Right atrium auricular region (tissue), 2 donors: ENCODE results near the gene MYO1D. TPM values are rescaled to one million over a fixed set of nuclear protein-coding genes. Genes with fewer than 3 reads are reported as not detected.
"Not testable (repeated sequence)": the region's sequence is repeated elsewhere in the genome, so short reads cannot be mapped to it uniquely, and the experiment has no call there.

Source experiments
- DNase-seq: peaks from one replicate; pipeline ENCODE4 v3.0.0-alpha.2; 2019; ENCODE audit warnings: low spot score
- H3K27ac ChIP-seq, 2 donors: fragments of 200-600 bp; sonication (generic); 1 replicate in 1 of 2; 2 replicates in 1 of 2; pipeline ENCODE4 v1.5.1; 2016 to 2019
- H3K27me3 ChIP-seq, 2 donors: fragments of 200-600 bp; sonication (generic); one replicate each; pipeline versions ENCODE4 v1.5.1 to v1.6.0; 2017 to 2019
- H3K36me3 ChIP-seq: fragments of 200-600 bp; sonication (generic); one replicate; pipeline ENCODE4 v1.5.1; 2016
- H3K4me1 ChIP-seq, 2 donors: fragments of 200-600 bp; sonication (generic); one replicate each; pipeline versions ENCODE4 v1.5.1 to v1.6.0; 2017 to 2019
- H3K4me3 ChIP-seq, 2 donors: fragments of 200-600 bp; sonication (generic); 1 replicate in 1 of 2; 2 replicates in 1 of 2; pipeline ENCODE4 v1.5.1; 2017 to 2019; ENCODE audit warnings: mild to moderate bottlenecking in 1 of 2, moderate library complexity in 1 of 2
- H3K9me3 ChIP-seq, 2 donors: fragments of 200-600 bp; sonication (generic); one replicate each; pipeline ENCODE4 v1.5.1; 2019
- CTCF ChIP-seq, 2 donors: fragments of 200-600 bp; sonication (generic); IDR thresholded peaks; one replicate each; pipeline ENCODE4 v1.5.1; 2019; ENCODE audit warnings: antibody characterized with exemption in 2 of 2
- total RNA-seq, 2 donors: library from RNA; depleted of rRNA; stranded (reverse); fragments of >200 nt; gene quantifications; one replicate each; pipeline ENCODE4 v1.1.0, GENCODE V29; 2016

The MYO1D gene
- total RNA-seq, 2 donors from 2014 or later: 21.9 to 25.1 TPM

- Histone ChIP-seq H3K4me3 (no peak overlapping the region), H3K27me3 (no peaks in the 10 kb centered on the region), H3K36me3 (no peaks in the 10 kb centered on the region), H3K9me3 (no peaks in the 10 kb centered on the region), H3K4me1 (peaks cover 0 to 3% of the 10 kb centered on the region in 2 donors), H3K27ac (no peak overlapping the region)
- no peak for TF ChIP-seq CTCF (IDR thresholded peaks at IDR 0.05)
- no peak for DNase-seq
These were observed 24.8 kb upstream of the MYO1D start for GRCh38 chr17:32901743-32902142.

GRCh38 chr17:32899236-32900013 lies 22.5 kb upstream of the MYO1D start:
- no peak overlapping the region for H3K27ac ChIP-seq
- no peaks in the 10 kb centered on the region for H3K36me3 ChIP-seq
- H3K27me3 ChIP-seq: no peaks in the 10 kb centered on the region
- H3K9me3 ChIP-seq: no peaks in the 10 kb centered on the region
- DNase-seq: no peak
- no peak overlapping the region for H3K4me3 ChIP-seq
- peaks cover 0 to 5% of the 10 kb centered on the region in 2 donors for H3K4me1 ChIP-seq
- TF ChIP-seq CTCF (IDR thresholded peaks at IDR 0.05): no peak

DNA sequence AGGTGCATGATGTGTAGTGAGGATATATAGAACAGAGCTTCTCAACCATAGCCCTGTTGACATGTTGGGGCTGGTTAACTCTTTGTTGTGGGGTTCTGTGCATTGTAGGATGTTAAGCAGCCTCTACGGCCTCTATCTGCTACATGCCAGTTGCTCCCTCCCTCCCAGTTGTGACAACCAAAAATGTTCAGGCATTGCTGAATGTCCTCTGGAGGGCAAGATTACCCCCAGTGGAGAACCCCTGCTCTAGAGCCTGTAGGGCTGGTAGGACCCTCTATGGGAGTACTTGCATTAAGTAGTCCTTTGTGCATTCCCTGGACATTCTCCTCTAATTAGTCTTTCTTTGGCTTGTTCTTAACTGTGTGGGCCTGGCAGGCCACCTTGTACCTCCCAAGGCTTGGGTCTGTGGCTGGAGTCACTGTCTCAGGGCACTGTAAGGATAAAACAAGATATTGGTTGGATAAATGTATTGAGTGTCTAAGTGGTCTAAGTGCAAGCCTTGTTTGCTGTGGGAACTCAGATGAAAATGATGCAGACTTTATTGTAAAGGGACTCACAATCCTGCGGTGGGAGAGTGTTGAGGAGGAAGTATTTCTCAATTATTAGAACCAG lies 19.8 kb upstream of the MYO1D start:
- DNase-seq: no peak
- H3K4me3 ChIP-seq: no peak overlapping the region
- H3K9me3 ChIP-seq: no peaks in the 10 kb centered on the region
- TF ChIP-seq CTCF (IDR thresholded peaks at IDR 0.05): no peak
- no peaks in the 10 kb centered on the region for H3K36me3 ChIP-seq
- H3K27ac ChIP-seq: peak overlapping the region; percentile 51 to 67
- H3K4me1 ChIP-seq: peaks cover 0 to 5% of the 10 kb centered on the region in 2 donors
- H3K27me3 ChIP-seq: no peaks in the 10 kb centered on the region

DNA sequence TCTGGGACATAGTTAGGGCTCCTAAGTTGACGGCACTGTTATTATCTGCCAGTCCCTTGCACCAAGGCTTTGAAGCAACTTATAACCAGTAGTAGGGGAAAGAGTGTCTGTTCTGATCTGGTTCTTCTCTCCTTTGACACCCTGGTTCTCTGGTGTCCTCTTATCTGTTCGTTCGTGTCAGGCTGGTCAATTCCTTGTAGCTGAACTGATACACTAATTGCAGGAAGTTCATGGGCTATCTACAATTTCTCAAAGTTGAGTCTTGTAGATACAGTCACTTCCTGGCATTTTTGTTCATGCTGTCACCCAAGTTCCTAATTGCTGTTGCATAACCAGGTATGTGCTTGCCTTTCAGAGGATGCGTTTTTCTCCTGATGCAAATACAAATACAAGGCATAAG lies 17.3 kb upstream of the MYO1D start:
- Histone ChIP-seq H3K36me3 (no peaks in the 10 kb centered on the region), H3K27ac (no peak overlapping the region), H3K9me3 (no peaks in the 10 kb centered on the region), H3K4me3 (no peak overlapping the region), H3K27me3 (no peaks in the 10 kb centered on the region), H3K4me1 (peaks cover 0 to 5% of the 10 kb centered on the region in 2 donors)
- no peak for TF ChIP-seq CTCF (IDR thresholded peaks at IDR 0.05)
- no peak for DNase-seq

DNA sequence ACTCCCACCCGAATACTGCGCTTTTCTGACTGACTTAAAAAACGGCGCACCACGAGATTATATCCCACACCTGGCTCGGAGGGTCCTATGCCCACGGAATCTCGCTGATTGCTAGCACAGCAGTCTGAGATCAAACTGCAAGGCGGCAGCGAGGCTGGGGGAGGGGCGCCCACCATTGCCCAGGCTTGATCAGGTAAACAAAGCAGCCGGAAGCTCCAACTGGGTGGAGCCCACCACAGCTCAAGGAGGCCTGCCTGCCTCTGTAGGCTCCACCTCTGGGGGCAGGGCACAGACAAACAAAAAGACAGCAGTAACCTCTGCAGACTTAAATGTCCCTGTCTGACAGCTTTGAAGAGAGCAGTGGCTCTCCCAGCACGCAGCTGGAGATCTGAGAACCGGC lies 10.5 kb upstream of the MYO1D start:
- not testable (repeated sequence) for DNase-seq, H3K36me3 ChIP-seq, H3K4me1 ChIP-seq, H3K4me3 ChIP-seq, H3K9me3 ChIP-seq, H3K27ac ChIP-seq, H3K27me3 ChIP-seq

- not testable (repeated sequence) for DNase-seq, H3K36me3 ChIP-seq, H3K27me3 ChIP-seq, H3K4me1 ChIP-seq, H3K4me3 ChIP-seq, H3K9me3 ChIP-seq, H3K27ac ChIP-seq
These were observed 10.0 kb upstream of the MYO1D start for GRCh38 chr17:32886951-32887350.
